Heart left ventricle (tissue), 13 donors: Measurements from ENCODE around the gene ODC1.

Experiments
- CTCF ChIP-seq, 12 donors: fragments of 200-600 bp; sonication (generic) in 4 of 12; IDR thresholded peaks; one replicate each; pipeline versions ENCODE4 v1.5.0 to v1.8.0; 2018 to 2022; ENCODE audit warnings: antibody characterized with exemption in 12 of 12, mild to moderate bottlenecking in 5 of 12
- POLR2A ChIP-seq, 2 donors: fragments of 450-650 bp; IDR thresholded peaks; one replicate each; pipeline ENCODE4 v1.6.1; 2017; ENCODE audit warnings: antibody characterized with exemption in 2 of 2, mild to moderate bottlenecking in 2 of 2, moderate library complexity in 2 of 2
- donor health status: ischemic (EF 13 %, LVEDD 7.1; RV severe dilation, severe dysfunction).
- donor health status: DM: no; HTN: yes; CAD: no.
- donor health status: DM: no; HTN: no; CAD: no.
- donor health status: ischemic (EF 25% LVEDD 6.9; RV normal size, moderate dysfunction).
- donor health status: ischemic (EF 25% LVEDD 5.7; RV mildly dilated, moderate dysfunction).
- donor health status: ischemic (EF 35%, LVEDD 5.7; RV mildly dilated, moderate dysfunction).
- donor health status: nonischemic (EF 11% LVEDD 7.7; RV severe dilation, severe dysfunction).
- donor health status: DM: yes; HTN: yes; CAD: no.
- donor health status: PGD.
- donor health status: ischemic (EF 29% LVEDD 5.4; RV normal size, mild dysfunction).
- donor health status: nonischemic (EF 23%, LVEDD 6.1; RV moderate dilation, normal function).

GRCh38 chr2:10427618-10427949 lies 20.5 kb downstream of the ODC1 start:
- TF ChIP-seq CTCF (IDR thresholded peaks at IDR 0.05), result no peak
- TF ChIP-seq POLR2A (IDR thresholded peaks at IDR 0.05), result no peak
